Epithelial cell of prostate (primary cell): Measurements from ENCODE around the gene TNPO3.

Experiments
- DNase-seq: peaks from one replicate; pipeline ENCODE4 v3.0.0-alpha.2; 2011; ENCODE audit warnings: low read depth, low spot score
- H3K27ac ChIP-seq: fragments of 450-650 bp; 2 replicates; pipeline ENCODE4 v1.5.1; 2017; ENCODE audit warnings: mild to moderate bottlenecking

Gene TNPO3

DNA sequence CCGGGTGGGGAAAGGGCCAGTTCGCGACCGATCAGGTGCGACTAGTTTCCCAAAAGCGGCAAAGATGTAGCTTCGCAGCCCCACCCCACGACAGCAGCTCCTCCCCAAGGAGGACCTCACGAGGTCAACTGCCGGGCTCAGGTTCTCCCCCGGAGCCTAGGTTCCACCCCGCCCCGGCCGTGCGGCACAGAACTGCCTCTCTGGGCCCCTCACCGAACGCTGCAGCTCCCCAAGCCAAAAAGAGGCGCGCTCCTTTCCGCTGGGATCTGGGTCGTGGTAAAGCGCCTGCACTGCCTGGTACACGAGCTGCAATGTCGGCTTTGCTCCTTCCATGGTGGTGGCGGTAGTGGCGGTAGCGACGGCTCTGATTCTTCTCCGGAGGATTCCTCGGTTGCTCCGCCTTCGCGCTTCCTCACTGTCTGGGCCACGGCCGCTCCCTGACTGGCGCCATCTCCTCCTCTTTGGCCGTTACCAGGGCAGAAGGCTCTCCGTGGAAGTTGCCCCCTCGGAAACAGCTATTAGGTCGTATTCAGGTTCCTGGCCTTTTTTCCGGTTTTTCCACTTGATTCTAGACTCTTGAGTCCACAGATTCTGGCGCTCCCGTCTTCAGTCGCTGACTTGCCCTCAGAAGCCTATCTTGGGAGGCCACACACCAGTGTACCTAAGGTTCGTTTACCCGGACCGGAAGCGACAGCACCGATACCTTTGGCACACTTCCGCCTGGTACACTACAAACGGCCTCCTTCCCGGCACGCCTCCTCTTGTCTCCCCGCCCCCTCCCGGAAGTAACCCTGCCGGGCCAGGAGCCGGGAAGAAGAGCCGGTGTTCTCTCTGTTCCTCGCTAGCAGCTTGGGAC, at the start of gene TNPO3:
Gene TNPO3 (minus strand): TSS at position 674 of the 856 bp plus-strand sequence. CDS start 341 bp downstream, at position 333.
- peak; percentile 51 for DNase-seq
- peak within 1 kb of the TSS; percentile 96 for H3K27ac ChIP-seq

- no peak for DNase-seq
These were observed 48.8 kb upstream of the TNPO3 start for GRCh38 chr7:129103561-129104324.

GRCh38 chr7:129101746-129102145, 46.8 kb upstream of the TNPO3 start:
- no peak for DNase-seq
- no peak overlapping the region for H3K27ac ChIP-seq

More at GRCh38 chr7:129103561-129104324, 48.8 kb upstream of the TNPO3 start:
- no peak overlapping the region for H3K27ac ChIP-seq

DNA sequence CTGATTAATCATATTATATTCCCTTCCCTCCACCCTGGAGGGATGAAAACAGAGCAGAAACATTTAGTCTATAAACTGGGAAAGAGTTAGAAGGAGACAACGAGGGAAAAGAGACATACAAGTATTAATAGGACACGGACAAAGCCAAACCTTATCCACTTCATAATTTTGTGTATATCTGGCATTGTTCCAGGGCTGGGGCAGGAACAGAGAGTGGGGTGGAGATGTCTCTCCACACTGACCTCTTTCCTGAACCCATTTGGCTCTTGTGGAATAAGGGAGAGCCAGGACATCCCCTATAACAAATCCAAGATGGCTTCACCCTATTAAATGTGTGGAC, 45.9 kb upstream of the TNPO3 start:
- H3K27ac ChIP-seq, result no peak overlapping the region
- no peak for DNase-seq

DNA sequence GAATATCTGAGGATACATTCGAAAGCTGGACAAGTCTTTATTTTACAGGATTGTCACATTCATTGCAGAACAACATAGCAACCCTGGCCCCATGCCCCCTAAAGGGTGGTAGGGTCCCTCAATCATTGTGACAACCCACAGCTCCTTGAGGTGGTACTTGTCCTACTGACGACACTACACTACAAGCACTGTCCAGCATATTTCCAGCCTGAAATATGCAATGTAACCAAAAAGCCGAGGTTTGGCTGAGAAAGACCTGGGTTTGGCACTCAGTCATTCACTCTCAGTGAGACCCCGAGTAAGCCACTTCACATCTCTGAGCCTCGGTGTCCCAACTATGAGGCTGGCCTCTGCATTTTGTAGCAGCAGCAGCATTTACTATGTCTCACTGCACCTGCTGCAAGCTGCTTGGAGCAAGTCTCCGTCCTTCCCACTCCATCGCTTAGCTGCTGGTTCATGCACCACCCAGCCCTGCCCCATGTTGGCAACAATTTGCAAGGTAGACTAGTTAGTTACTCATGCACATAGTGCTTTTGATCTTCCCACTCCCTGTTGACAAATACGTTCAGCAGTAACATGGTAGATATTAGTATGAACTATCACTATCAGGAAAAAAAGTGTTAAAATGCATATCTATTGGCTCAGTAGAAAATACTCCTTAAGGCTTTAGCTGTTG, 43.6 kb upstream of the TNPO3 start:
- no peak overlapping the region for H3K27ac ChIP-seq
- peak; percentile 12 for DNase-seq

DNA sequence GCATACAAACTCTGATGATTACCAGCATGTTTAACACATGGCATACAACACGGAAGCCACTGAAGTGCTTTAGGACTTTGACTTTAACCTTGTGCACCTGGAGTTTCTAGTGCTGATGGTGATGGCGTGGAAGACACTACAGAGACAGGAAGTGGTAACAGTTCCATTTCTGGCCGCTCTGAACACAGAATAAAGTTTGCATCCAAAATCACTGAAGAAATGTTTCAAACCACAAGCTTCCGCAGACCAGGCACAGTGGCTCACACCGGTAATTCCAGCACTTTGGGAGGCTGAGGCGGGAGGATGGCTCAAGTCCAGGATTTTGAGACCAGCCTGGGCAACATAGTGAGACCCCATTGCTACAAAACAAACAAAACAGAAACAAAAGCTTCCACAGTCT, 40.3 kb upstream of the TNPO3 start:
- no peak overlapping the region for H3K27ac ChIP-seq
- DNase-seq, result no peak

DNA sequence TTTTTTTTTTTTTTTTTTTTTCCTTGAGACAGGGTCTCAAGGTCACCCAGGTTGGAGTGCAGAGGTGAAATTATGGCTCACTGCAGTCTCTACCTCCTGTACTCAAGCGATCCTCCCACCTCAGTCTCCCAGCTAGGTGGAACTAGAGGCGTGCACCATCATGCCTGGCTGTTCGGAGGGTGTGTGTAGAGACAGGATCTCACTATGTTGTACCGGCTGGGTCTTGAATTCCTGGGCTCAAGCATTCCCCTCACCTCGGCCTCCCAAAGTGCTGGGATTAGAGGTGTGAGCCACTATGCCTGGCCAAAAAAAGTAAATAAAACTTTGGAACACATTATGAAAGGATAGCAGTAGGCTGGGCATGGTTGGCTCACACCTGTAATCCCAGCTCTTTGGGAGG, 39.6 kb upstream of the TNPO3 start:
- no peak overlapping the region for H3K27ac ChIP-seq
- DNase-seq, result no peak

GRCh38 chr7:129093867-129094456, 39.1 kb upstream of the TNPO3 start:
- no peak for DNase-seq
- no peak overlapping the region for H3K27ac ChIP-seq

DNA sequence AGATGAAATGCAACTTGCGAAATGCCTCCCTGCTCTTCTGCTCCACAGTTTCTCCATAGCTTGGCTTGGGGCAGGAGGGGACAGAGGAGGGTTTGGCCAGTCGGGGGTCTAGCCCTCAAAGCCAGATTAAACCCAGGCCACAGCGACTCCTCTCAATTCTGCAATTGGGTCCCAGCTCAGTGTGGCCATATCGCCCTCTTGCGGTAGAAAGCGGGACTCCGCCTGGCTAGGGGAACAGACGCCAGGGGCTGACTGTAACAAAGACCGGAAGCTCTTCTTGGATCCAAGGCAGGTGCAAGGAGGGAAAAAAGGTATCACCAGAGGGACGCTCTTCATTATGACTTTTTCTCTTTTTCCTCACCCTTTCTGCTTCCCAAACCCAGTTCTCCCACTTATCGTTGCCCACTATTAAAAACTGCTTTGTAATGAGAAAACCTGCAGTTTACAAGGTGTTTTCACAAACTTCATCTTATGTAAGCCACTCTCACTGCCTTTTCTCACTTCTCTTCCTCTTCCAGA, 36.6 kb upstream of the TNPO3 start:
- DNase-seq, result no peak
- H3K27ac ChIP-seq, result no peak overlapping the region

GRCh38 chr7:129090300-129090907, 35.5 kb upstream of the TNPO3 start:
- no peak overlapping the region for H3K27ac ChIP-seq
- no peak for DNase-seq

GRCh38 chr7:129089521-129090212, 34.8 kb upstream of the TNPO3 start:
- no peak for DNase-seq

GRCh38 chr7:129084801-129085551, 30.1 kb upstream of the TNPO3 start:
- no peak for DNase-seq

More at GRCh38 chr7:129089521-129090212, 34.8 kb upstream of the TNPO3 start:
- H3K27ac ChIP-seq, result no peak overlapping the region

DNA sequence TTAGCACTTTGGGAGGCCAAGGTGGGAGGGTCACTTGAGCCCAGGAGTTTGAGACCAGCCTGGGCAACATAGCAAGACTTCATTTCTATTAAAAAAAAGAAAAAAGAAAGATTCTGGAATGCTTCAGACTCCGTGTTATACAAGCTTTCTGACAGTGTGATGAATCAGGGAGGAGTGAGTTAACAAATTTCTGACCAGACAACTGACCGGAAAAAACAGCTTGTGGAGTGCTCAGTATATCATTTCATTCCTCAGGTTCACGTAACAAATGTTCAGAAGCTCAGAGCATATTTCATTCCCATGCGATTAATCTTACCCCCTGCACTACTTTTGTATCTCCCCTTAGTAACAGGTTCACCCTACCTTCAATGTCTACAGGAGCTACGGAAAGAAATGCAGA, 28.6 kb upstream of the TNPO3 start:
- no peak for DNase-seq
- no peak overlapping the region for H3K27ac ChIP-seq

More at GRCh38 chr7:129084801-129085551, 30.1 kb upstream of the TNPO3 start:
- H3K27ac ChIP-seq, result no peak overlapping the region

DNA sequence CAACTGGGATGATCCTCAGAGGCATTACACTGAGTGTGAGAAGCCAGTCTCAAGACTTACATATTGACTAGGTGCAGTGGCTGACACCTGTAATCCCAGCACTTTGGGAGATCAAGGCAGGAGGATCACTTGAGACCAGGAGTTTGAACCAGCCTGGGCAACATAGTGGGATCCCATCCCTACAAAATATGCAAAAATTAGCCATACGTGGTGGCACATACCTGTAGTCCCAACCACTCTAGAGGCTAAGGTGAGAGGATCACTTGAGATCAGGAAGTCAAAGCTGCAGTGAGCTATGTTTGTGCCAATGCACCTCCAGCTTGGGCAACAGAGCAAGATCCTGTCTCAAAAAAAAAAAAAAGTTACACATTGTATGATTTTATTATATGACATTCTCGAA, 23.5 kb upstream of the TNPO3 start:
- DNase-seq, result no peak
- no peak overlapping the region for H3K27ac ChIP-seq

GRCh38 chr7:129076886-129077285, 22.0 kb upstream of the TNPO3 start:
- H3K27ac ChIP-seq, result no peak overlapping the region

DNA sequence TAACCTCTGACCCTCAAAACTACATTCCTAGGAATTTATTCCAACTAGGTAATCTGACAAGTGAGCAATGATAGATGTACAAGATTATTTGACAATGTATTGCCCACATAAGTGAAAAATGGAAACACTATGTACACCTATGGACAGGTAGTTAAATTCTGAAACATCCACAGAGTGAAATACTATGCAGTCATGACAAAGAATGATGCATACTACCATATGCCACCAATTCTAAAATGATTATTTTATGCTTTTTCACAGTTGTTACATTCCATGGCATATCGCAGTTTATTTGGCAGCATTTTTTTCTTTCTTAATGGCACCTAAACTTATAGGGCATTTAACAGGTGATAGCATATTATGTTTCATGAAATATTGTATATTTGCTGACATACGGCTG, 20.1 kb upstream of the TNPO3 start:
- DNase-seq, result no peak
- H3K27ac ChIP-seq, result no peak overlapping the region

More at GRCh38 chr7:129076886-129077285, 22.0 kb upstream of the TNPO3 start:
- DNase-seq, result no peak

DNA sequence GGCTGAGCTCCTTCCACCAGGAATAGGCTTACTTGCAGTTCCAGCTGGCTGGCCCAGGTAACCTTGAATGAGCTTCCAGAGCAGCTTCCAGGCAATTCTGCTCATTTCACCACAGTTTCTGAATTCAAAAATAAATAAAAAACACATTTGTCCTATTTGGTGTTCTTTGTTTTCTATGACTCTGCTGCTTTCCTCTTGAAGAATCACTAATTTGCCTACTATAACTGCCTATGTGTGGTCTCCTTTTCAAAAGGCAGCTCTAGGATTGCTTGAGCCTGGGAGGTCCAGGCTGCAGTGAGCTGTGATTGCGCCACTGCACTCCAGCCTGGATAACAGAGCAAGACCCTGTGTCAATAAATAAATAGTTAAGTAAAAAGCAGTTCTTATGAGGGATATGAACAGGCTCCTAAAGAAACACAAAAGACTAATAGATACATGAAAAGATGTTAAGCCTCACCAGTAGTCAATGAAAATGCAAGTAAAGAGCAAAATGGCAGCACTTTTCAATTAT, 19.5 kb upstream of the TNPO3 start:
- H3K27ac ChIP-seq, result no peak overlapping the region
- DNase-seq, result no peak

DNA sequence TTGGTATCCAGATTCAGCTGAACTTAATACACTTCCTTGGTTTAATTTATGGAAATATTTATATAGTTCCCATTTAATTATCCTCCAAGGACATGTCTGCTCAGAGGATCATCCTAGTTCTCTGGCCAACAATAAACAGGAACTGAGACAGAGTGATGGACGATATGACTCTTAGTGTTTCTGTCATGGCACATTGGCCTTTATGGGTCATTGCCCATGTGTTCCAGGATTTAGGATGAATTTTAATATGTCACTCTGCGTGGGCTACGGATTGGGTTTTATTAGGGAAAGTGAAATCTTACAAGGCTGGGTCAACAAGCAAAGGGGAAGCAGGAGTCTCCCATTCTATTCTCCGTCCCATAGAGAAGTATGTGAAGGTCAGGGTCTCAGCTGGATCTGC, 18.8 kb upstream of the TNPO3 start:
- DNase-seq, result no peak
- no peak overlapping the region for H3K27ac ChIP-seq
